Endothelial cell of umbilical vein (primary cell): ENCODE measurements around the gene ADRM1. TPM values are rescaled to one million over a fixed set of nuclear protein-coding genes. Genes with fewer than 3 reads are reported as not detected.

Experiments
- BruUV-seq: library from RNA; stranded (reverse); fragments of 400-500 nt; replicated peaks from 2 replicates; lab custom pipeline; 2021; lab: Mats Ljungman, UMichigan
- CTCF ChIA-PET: fragments of 300-600, 350-600 bp; sonication (Branson Sonifier 250); formaldehyde crosslinking; loops from one replicate; lab custom pipeline; 2021; ENCODE audit warnings: antibody characterized with exemption, inconsistent platforms; lab: Charles Lee
- POLR2A ChIA-PET: fragments of 300-600, 350-600 bp; sonication (Branson Sonifier 250); formaldehyde crosslinking; loops from one replicate; lab custom pipeline; 2021; ENCODE audit warnings: antibody characterized with exemption, inconsistent platforms; lab: Charles Lee
- DNase-seq: peaks from one replicate; pipeline ENCODE4 v3.0.0-alpha.2; 2011; ENCODE audit warnings: low read depth, low spot score
- FAIRE-seq: peaks from 2 replicates; lab custom pipeline; 2011; peaks lifted over from hg19 to GRCh38; lab: Jason Lieb, UNC
- H2AFZ ChIP-seq: 2 replicates; pipeline ENCODE4 v1.6.0; 2012; ENCODE audit warnings: low read depth, low read length, control low read depth, inconsistent platforms
- H3K27ac ChIP-seq: 2 replicates; pipeline ENCODE4 v1.5.1; 2011; ENCODE audit warnings: low read depth, mild to moderate bottlenecking, control low read depth, low read length, moderate library complexity; ENCODE audit not compliant: insufficient read depth
- H3K27me3 ChIP-seq, 2 experiments: 2 replicates each; pipeline versions ENCODE4 v1.6.0 to v1.6.1; 2011; ENCODE audit warnings: low read length in 2 of 2, mixed read lengths in 1 of 2; ENCODE audit not compliant: control insufficient read depth in 2 of 2, insufficient read depth in 2 of 2
- H3K36me3 ChIP-seq, 2 experiments: 2 replicates in 1 of 2; 3 replicates in 1 of 2; pipeline ENCODE4 v1.5.1; 2011; ENCODE audit warnings: low read length in 2 of 2, mild to moderate bottlenecking in 1 of 2, moderate library complexity in 1 of 2; ENCODE audit not compliant: control insufficient read depth in 2 of 2, insufficient read depth in 2 of 2; ENCODE audit errors: extremely low read depth in 1 of 2
- H3K4me1 ChIP-seq: 3 replicates; pipeline ENCODE4 v1.5.1; 2011; ENCODE audit warnings: mild to moderate bottlenecking, low read length; ENCODE audit not compliant: control insufficient read depth, insufficient read depth; ENCODE audit errors: extremely low read depth
- H3K4me2 ChIP-seq: 2 replicates; pipeline ENCODE4 v1.6.1; 2011; ENCODE audit warnings: low read length, control low read depth, mixed read lengths; ENCODE audit not compliant: insufficient read depth
- H3K4me3 ChIP-seq, 3 experiments: fragments of 200-600 bp in 1 of 3; sonication (generic), shearing (Covaris generic) in 1 of 3; replicated peaks in 1 of 3; 2 replicates each; pipeline ENCODE4 v1.5.1; 2011 to 2016; ENCODE audit warnings: control low read depth in 3 of 3, low read length in 3 of 3, mild to moderate bottlenecking in 2 of 3, inconsistent platforms in 1 of 3, low read depth in 1 of 3, moderate library complexity in 1 of 3; ENCODE audit not compliant: insufficient read depth in 1 of 3
- H3K79me2 ChIP-seq: 2 replicates; pipeline ENCODE4 v1.6.0; 2012; ENCODE audit warnings: low read length, inconsistent platforms; ENCODE audit not compliant: control insufficient read depth, insufficient read depth
- H3K9ac ChIP-seq: replicated peaks from 2 replicates; pipeline ENCODE3; 2011; ENCODE audit warnings: low read length, control low read depth; ENCODE audit not compliant: insufficient read depth; ENCODE audit errors: extremely low read depth
- H3K9me1 ChIP-seq: replicated peaks from 3 replicates; pipeline ENCODE4 v1.6.0; 2011; ENCODE audit warnings: mild to moderate bottlenecking, low read length; ENCODE audit not compliant: control insufficient read depth, insufficient read depth; ENCODE audit errors: extremely low read depth
- H3K9me3 ChIP-seq: replicated peaks from 2 replicates; pipeline ENCODE4 v1.5.1; 2012; ENCODE audit warnings: low read length, inconsistent platforms; ENCODE audit not compliant: control insufficient read depth, insufficient read depth
- H4K20me1 ChIP-seq: replicated peaks from 2 replicates; pipeline ENCODE3; 2011; ENCODE audit warnings: mild to moderate bottlenecking, low read length; ENCODE audit not compliant: control insufficient read depth, insufficient read depth; ENCODE audit errors: extremely low read depth
- EZH2 ChIP-seq: IDR thresholded peaks from 2 replicates; pipeline ENCODE4 v1.6.1; 2012; ENCODE audit warnings: borderline replicate concordance, low read depth, mild to moderate bottlenecking, moderate library complexity, low read length, inconsistent platforms; ENCODE audit not compliant: severe bottlenecking
- FOS ChIP-seq: IDR thresholded peaks from 2 replicates; pipeline ENCODE4 v1.6.1; 2011; ENCODE audit warnings: mild to moderate bottlenecking, low read length, moderate library complexity, borderline replicate concordance; ENCODE audit not compliant: insufficient read depth
- GATA2 ChIP-seq: IDR thresholded peaks from 2 replicates; pipeline ENCODE4 v1.7.0; 2011; ENCODE audit warnings: low read depth, mild to moderate bottlenecking, moderate library complexity, mixed read lengths, low read length; ENCODE audit not compliant: insufficient read length, insufficient read depth
- JUN ChIP-seq: IDR thresholded peaks from 2 replicates; pipeline ENCODE4 v1.6.1; 2011; ENCODE audit warnings: borderline replicate concordance, low read depth; ENCODE audit not compliant: insufficient read length, insufficient read depth
- MYC ChIP-seq: IDR thresholded peaks from one replicate; pipeline ENCODE4 v1.6.1; 2011; ENCODE audit warnings: mild to moderate bottlenecking, low read depth, low read length
- POLR2A ChIP-seq: IDR thresholded peaks from 2 replicates; pipeline ENCODE4 v1.6.1; 2012; ENCODE audit warnings: low read depth, mild to moderate bottlenecking, control low read depth, low read length
- POLR2AphosphoS5 ChIP-seq: IDR thresholded peaks from 2 replicates; pipeline ENCODE4 v1.6.1; 2012; ENCODE audit warnings: low read depth, mild to moderate bottlenecking, control low read depth, low read length, moderate library complexity; ENCODE audit not compliant: insufficient read depth
- dilution Hi-C: fragments of 300-500 bp; cut with MboI; formaldehyde crosslinking; loops from one replicate; pipeline ENCODE4 v1.15.0; 2019; ENCODE audit warnings: low sequenced_read_pairs; ENCODE audit not compliant: extremely low pct_ligation_motif_present
- intact Hi-C: fragments of 100-400 bp; cut with micrococcal nuclease; formaldehyde crosslinking; loops from one replicate; pipeline ENCODE4 v1.10.0; 2022
- polyA plus RNA-seq, 4 experiments: library from polyadenylated mRNA; depleted of rRNA in 3 of 4; stranded (reverse) in 3 of 4; unstranded in 1 of 4; fragments of >200 nt; gene quantifications; 2 replicates each; pipeline versions ENCODE4 v1.2.1 to v1.2.3, GENCODE V29; 2011 to 2012; ENCODE audit warnings: missing spikeins in 1 of 4
- total RNA-seq: library from RNA; stranded (reverse); gene quantifications from 2 replicates; pipeline ENCODE4 v1.2.3, GENCODE V29; 2021
- TF ChIP-seq, protein P1 (sequence below): IDR thresholded peaks from 2 replicates; pipeline ENCODE4 v1.6.1; 2011; ENCODE audit not compliant: insufficient read depth, insufficient read length
- TF ChIP-seq, protein P2 (sequence below), 2 donors: IDR thresholded peaks; 1 replicate in 1 of 2; 2 replicates in 1 of 2; pipeline ENCODE4 v1.5.1; 2011; ENCODE audit warnings: low read length in 2 of 2, mild to moderate bottlenecking in 2 of 2, moderate library complexity in 2 of 2, control low read depth in 1 of 2, inconsistent platforms in 1 of 2, low read depth in 1 of 2; ENCODE audit not compliant: insufficient read depth in 1 of 2; ENCODE audit errors: extremely low read depth in 1 of 2

ADRM1 gene
- total and polyA plus RNA-seq, 2 donors (not counting 3 experiments of a cell fraction or from before 2014, with no cell fraction given): 154 to 179 TPM

DNA sequence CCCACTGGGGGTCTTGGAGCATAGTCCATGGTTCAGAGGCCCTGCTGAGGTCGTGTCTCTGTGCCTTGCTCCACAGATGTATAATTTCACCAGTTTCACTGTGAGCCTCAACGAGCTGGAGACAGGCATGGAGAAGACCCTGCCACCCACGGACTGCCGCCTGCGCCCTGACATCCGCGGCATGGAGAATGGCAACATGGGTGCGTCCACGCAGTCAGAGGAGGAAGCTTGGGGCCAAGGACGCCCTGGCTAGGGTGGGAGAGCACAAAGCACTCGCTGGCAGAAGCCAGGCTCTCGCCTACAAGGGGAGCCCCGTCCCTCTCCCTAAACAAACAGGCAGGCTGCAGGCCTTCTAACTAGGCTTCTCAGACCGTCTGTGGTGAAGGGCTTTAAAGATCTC lies 13.7 kb upstream of the ADRM1 start:
- dilution Hi-C loops: no loop called here

More for the DNA sequence above, 13.7 kb upstream of the ADRM1 start:
- BruUV-seq: no TSS peak
- ChIA-PET POLR2A (no interaction called here), CTCF (no interaction called here)
- Histone ChIP-seq H3K9ac (no peak overlapping the region), H3K4me1 (peaks cover 19% of the 10 kb centered on the region), H3K4me2 (no peak overlapping the region), H3K9me3 (no peaks in the 10 kb centered on the region), H3K27me3 (no peaks in the 10 kb centered on the region), H3K36me3 (peaks cover 0 to 14% of the 10 kb centered on the region in 2 experiments), H3K9me1 (no peaks in the 10 kb centered on the region), H2AFZ (no peak overlapping the region), H4K20me1 (no peaks in the 10 kb centered on the region), H3K79me2 (no peaks in the 10 kb centered on the region), H3K4me3 (no peak overlapping the region), H3K27ac (no peak overlapping the region)
- intact Hi-C loops: loop anchor here (5.0 kb wide), 1 partner anchor 87 kb away; no protein-coding TSS in a partner anchor
- TF ChIP-seq, protein P1, sequence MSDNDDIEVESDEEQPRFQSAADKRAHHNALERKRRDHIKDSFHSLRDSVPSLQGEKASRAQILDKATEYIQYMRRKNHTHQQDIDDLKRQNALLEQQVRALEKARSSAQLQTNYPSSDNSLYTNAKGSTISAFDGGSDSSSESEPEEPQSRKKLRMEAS: no peak
- no peak for TF ChIP-seq MYC
- no peak for TF ChIP-seq POLR2A
- no peak for TF ChIP-seq POLR2AphosphoS5
- no peak for TF ChIP-seq JUN
- TF ChIP-seq EZH2: no peak
- TF ChIP-seq GATA2: no peak
- TF ChIP-seq FOS: no peak
- TF ChIP-seq, protein P2, sequence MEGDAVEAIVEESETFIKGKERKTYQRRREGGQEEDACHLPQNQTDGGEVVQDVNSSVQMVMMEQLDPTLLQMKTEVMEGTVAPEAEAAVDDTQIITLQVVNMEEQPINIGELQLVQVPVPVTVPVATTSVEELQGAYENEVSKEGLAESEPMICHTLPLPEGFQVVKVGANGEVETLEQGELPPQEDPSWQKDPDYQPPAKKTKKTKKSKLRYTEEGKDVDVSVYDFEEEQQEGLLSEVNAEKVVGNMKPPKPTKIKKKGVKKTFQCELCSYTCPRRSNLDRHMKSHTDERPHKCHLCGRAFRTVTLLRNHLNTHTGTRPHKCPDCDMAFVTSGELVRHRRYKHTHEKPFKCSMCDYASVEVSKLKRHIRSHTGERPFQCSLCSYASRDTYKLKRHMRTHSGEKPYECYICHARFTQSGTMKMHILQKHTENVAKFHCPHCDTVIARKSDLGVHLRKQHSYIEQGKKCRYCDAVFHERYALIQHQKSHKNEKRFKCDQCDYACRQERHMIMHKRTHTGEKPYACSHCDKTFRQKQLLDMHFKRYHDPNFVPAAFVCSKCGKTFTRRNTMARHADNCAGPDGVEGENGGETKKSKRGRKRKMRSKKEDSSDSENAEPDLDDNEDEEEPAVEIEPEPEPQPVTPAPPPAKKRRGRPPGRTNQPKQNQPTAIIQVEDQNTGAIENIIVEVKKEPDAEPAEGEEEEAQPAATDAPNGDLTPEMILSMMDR (IDR thresholded peaks at IDR 0.05; ENCODE audit: extremely low read depth in 1 of 2, insufficient read depth in 1 of 2, low read depth in 1 of 2, low read length in 2 of 2): no peak
- DNase-seq (no peak), FAIRE-seq (no peak)
